IPS-NIHi7 (cell line): Measurements from ENCODE around the gene MRPL38.
A peak's percentile ranks its signal among the peaks of the same experiment; 100 is the strongest.
"Not testable (repeated sequence)": the region's sequence is repeated elsewhere in the genome, so short reads cannot be mapped to it uniquely, and the experiment has no call there.

Source experiments
- DNase-seq: peaks from one replicate; pipeline ENCODE4 v3.0.0; 2012; ENCODE audit warnings: mixed read lengths; ENCODE audit errors: extremely low spot score

The MRPL38 gene

DNA sequence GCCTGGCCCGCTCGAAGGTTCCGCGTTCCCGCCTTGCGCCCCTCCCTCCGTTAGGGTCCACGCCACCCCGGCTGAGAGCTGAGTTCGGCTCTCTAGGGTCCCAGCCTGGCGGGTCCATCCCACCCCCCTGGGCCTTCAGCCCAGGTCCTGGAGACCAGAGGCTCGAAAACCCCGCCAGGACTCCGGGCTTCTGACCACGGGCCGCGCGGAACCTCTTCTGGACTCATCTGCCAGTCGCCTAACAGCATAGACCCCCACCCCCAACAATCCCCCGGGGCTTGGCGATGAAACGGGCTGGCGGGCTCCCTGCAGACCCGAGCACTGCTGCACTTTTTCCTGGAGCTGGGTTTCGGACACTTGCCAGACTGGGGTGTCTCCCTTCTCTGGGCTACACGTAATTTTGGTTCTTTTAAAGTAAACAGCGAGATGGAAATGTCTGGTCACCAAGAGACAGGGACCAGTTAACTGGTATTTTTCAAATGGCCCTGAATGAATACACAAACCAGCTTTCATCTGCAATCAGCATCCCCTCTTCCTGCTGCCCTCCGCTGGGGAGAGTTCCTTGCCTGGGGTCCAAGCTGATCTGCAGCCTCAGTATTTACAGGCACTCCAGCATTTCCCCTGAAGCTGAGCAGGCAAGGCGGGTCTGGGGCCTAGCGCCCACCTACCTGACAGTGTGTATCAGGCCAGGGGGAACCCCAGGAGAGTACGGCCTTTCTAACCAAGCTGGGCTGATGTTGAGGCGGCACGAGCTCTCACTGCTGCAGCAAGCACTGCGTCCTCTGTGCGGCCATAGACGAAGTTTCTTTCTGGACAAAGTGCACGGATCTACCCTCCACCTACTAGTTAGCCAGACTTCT lies 7.3 kb downstream of the MRPL38 start:
- peak; percentile 47 for DNase-seq

DNA sequence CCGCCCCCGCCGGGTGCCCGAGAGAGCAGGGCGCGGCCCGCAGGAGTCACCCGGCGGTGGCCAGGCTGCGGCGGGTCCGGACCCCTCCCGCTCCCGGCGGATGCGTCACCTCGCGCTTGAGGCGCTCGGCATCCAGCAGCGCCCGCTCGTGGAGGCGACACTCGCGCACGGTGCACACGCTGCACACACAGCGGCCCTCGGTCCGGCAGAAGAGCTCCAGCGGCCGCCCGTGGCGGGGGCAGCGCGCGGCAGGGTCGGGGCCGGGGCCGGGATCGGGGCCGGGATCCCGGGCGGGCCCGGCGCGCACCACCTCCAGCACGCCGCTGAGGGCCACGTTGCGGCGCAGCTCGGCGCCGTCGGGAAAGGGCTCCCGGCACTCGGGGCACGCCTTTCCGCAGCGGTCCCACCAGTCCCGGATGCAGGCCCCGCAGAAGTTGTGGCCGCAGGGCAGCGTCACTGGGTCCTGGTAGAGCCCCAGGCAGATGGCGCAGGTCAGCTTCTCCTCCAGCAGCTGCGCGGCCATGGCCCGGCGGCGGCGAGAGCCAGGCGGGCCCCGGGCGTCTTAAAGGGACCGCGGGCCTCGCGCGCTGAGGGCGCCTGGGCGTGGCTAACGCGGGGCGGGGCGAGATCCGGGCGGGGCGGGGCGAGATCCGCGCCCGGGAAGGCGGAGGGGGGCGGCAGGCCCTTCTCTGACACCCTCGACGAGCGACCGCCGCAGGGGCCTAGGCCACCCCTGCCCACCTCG lies 8.1 kb downstream of the MRPL38 start, which contains the start of gene TRIM65:
Gene TRIM65, minus strand, starts transcription at position 537 of the 745 bp plus-strand sequence. Its CDS starts 14 bp downstream, at position 523.
- DNase-seq = peak; percentile 92

DNA sequence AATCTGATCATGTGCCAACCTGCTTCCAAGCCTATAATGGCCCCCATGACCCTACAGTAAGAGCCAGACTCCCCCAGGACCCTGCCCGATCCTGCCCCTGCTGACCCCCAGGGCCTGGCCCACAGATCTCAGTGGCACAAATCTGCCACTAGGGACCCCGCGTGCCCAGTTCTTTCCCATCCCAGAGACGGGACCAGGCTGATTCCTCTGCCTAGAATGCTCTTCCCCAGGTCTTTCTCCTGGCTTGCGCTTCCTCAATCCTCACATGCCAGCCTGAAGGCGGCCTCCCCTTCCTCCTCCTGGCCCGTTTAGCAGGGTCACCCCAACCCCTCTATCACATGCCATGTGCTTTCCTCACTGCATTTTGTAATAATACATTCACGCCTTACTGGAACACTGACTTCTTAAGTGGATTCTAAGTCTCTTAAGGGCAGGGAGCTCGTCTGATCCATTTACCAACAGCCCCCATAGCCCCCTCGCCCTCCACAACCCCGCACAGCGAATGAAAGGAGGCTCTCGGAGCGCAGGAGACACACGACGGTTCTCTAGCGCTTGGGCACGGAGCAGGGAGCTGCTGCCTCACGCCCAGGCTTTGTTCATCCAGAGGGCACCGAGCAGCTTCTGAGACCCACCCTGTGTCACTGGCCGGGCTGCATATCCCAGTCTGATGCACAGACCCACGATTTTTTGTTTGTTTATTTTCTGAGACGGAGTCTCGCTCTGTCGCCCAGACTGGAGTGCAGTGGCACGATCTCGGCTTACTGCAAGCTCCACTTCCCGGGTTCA lies 9.1 kb downstream of the MRPL38 start:
- DNase-seq = peak; percentile 64

DNA sequence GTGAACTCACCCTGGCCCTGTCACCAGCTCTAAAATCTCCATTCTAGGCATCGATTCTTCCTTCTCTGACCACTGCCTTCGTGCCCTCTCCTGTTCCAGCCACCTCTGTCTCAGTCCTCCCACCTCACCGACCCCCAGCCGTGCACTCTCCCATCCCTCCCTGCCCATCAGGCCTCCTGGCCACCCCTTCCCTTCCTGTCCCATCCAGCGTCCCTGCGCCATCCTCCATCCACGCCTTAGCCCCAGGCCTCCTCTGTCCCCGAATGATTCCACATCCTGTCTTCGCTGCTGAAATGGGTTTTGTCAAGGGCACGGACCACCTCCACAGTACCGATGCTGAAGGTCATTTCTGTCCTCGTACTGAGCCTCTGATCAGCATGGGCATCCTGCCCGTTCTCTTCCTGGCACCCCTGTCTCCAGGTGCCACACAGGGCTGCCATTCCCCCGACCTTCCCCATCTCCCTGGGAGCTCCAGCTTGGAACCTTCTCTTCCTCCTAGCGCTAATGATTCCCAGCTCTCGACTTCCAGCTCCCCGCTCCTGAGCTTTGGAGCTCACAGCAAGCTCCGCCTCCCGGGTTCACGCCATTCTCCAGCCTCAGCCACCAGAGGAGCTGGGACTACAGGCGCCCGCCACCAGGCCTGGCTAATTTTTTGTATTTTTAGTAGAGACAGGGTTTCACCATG lies 10.5 kb downstream of the MRPL38 start:
- DNase-seq = no peak

DNA sequence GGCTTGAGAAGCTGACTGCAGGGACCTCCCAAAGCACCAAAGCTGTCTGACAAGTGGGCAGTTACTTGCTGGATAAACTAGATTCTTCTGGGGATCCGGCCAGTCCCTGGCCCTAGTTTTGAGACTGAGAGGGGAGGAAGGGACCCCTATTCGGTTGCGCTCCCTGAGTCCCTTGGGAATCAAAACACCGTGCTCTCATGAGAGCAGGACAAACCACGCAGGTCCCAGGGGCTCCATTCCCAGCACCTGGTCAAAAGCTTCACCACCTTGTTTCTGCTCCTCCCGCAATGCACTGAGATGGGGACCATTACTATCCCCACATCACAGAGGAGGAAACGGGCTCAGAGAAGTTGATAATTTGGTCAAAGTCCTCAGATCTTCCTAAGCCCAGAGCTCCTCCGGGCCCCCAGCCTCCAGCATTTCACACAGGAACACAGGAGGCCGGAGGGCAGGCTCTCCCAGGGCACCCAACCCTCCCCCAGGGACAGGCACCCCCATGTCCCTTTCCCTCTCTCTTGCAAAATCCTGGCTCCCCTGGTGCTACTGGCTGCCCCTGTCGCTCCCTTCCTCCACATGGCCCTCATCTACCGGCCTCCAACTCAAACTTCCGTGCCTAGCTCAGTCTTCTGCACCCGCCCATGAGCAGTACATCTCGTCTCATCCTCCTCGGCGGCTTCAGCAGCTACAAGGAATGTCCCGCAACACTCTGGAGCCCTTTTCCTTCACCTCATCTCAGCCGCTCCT lies 11.2 kb downstream of the MRPL38 start:
- no peak for DNase-seq

DNA sequence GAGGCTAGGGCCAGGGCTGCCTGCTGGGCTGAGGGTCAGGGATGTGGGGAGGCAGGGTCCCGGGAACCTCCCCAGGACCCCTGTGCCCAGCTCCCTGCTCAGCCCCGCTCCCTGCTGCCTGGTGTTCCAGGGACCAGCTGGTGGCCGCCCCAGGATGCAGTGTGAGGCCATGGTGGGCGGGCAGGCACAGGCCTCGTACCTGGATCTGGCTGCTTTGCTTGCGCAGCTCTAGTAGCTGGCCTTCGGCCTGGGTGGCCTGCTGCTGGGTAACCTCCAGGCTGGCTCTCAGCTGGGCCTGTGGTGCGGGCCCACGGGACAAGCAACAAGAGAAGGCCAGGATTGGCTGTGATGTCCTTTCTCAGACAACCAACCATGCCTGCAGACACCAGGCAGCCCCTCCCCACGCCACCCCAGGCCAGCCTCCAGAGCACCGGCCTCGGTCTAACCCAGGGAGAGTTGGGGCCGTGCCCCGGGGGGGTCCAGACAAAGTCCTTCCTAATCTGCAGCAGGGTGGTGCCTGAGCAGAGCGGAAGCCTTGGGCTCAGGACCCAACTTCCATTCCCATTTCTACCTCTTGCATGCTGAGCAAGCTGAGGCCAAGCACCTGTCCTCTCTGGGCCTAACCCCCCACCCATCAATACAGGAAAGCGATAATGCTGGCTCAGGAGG lies 12.0 kb downstream of the MRPL38 start:
- DNase-seq = no peak

DNA sequence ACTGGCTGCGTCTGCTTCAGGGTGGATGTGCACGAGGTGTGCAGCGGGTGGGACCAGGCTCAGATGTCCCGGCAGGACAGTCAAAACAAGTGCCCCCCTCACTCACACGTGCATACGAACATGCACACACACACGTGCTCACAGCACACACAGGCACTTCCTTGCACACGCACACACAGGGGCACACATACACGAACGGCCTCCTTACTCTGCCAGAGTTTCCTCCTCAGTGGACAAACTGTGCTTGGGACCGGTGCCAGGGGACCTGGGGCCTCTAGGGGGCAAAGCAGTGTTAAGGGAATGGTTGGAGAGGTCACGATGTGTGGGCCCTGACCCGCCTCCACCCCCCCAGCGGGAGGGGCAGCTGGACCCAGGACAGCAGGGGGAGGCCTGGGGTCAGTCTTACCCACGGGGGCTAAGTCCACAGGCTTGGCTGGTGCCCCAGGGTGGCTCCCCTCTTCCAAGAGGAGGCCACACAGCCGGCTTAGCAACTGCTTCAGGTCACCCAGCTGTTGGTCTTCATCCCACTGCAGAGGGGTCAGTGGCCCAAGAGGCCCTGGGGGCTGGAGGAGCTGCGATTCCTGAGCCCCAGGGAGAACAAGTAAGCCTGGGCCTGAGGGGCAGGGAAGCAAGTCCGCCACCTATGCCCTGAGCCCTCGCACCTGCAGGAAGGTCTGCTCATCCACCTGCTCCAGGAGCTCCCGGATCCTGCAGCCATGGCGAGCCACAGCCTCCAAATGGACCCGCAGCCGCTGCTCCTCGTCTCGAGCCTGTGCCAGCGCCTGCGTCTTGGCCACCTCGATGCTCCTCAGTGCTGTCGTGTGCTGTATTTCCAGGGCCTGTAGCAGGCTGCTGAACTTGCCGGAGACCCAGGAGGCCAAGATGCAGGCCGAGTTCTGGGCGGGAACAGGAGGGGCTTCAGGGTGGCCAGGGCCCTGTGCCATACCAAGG lies 12.8 kb downstream of the MRPL38 start:
- no peak for DNase-seq

DNA sequence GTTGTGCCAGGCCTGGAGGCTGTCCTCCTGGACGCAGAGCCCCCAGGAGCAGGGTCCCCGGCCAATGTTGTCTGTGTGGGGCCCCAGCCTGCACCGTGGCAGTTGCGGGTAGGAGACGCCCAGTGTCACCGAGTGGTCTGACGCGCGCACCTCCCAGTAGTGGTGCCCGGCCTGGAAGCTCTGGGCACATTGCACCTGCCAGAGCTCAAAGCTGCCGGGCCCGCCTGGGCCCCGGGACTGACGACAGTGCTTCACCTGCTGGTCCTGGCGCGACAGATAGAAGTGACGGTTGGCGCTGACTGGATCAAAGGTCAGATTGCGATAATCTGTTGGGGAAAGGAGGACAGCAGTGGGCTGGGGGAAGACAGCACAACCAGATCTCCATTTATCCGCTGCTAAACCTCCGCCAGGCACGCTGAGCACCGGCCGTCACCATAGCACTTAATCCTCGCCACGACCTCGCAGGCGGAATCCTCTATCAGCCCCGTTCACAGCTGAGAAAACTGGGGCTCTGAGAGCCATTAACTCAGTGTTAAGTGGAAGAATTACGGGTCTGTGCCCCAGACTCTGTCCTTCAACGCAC lies 13.6 kb downstream of the MRPL38 start:
- DNase-seq = no peak

DNA sequence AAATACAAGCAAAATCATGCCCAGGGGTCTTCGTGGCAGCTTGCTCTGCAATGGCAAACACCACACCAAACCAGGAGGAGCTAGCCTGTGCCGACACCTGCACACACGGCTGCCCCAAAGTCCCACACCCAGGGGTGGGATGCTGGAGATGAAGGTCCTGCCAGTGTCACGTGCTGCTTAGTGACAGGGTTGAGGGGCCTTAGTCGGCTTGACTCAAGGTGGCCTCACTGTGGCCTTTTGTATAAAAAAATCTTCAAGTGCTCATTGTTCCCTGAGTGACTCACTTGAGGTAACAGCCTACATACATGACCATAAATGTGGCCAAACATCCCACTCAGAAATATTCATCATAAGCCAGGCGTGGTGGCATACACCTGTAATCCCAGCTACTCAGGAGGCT lies 15.2 kb downstream of the MRPL38 start:
- no peak for DNase-seq

DNA sequence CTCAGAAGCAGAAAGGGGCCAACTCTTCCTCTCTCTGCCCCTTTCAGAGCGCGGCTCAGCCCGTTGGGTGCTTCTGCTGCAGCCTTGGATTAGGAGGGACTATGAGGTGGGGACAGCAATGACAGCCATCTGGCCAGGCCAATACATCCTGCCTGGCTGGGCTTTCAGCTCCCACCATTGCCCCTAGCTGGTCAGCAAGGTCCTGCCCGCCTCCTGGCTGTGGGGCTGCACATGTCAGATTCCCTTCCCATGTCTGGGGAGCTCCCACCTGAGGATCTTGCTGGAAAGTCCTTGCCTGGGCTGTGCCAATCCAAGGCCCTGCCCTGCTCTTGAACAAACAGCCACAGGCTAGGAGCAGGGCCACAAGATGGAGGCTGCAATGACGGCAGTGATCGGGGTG lies 16.2 kb downstream of the MRPL38 start:
- DNase-seq = no peak

DNA sequence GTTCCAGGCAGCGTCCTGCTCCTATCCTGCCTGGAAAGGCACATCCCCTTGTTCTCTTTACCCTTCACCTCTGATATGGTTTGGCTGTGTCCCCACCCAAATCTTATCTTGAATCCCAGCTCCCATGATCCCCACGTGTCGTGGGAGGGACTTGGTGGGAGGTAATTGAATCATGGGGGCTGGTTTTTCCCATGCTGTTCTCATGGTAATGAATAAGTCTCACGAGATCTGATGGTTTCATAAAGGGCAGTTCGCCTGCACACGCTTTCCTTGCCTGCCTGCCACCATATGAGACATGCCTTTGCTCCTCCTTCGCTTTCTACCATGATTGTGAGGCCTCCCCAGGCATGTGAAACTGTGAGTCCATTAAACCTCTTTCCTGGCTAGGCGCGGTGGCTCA lies 18.8 kb downstream of the MRPL38 start:
- DNase-seq = not testable (repeated sequence)

DNA sequence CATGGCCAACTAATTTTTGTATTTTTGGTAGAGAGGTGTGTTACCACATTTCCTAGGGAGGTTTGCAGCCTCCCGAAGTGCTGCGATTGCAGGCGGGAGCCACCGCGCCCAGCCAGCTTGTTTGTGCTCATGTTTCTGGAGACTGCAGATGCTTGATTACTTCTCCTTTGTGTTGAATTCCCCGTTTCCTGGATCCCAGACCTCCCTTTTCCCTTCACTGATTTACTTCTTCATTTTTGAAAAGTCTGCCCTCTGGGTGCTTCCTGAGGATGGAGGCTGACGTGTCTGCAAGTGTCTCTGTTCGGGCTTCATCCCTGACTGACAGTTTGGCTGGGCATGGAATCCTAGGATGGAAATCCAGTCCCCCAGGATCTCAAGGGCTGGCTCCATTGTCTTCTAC lies 19.3 kb downstream of the MRPL38 start:
- DNase-seq = no peak

DNA sequence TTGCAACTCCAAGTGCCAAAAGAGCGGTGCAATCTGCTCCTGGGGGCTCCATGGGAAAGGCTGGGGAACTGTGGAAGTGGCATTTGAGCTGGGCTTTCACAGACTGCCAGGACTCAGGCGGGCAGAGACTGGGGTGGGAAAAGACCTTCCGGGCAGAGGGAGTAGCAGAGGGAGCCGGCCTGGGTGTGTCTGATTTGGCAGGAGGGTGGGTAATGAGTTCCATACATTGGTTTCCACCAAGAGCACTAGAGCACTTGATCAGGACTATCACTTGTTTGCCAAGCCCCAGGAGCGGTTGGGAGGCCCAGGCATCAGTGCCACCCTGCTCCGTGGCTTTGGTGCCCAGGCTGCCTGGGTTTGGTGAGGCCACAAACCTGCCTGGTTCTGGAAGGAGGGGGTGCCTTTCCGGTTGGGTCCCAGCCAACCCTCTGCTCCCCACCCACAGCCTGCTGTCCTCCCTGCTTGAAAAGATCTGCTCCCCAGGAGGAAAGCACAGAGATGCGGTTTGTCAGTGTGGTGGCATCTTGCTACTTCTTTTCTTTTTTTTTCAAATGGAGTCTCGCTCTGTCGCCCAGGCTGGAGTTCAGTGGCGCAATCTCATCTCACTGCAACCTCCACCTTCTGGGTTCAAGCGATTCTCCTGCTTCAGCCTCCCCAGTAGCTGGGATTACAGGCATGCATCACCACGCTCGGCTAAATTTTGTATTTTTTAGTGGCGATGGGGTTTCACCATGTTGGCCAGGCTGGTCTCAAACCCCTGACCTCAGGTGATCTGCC lies 22.8 kb downstream of the MRPL38 start:
- no peak for DNase-seq

DNA sequence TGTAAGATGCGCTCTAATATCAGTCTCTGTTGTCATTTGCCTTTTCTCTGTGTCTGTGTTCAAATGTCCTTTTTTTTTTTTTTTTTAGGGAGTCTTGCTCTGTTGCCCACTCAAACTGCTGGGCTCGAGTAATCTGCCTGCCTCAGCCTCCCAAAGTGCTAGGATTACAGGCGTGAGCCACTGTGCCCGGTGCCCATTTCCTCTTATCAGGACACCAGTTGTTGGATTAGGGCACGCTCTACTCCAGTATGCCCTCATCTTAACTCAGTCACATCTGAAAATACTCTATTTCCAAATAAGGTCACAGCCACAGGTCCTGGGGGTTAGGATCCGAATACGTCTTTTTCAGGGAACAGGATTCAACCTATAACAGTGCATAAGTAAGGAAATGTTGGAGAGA lies 24.4 kb downstream of the MRPL38 start:
- DNase-seq = no peak

DNA sequence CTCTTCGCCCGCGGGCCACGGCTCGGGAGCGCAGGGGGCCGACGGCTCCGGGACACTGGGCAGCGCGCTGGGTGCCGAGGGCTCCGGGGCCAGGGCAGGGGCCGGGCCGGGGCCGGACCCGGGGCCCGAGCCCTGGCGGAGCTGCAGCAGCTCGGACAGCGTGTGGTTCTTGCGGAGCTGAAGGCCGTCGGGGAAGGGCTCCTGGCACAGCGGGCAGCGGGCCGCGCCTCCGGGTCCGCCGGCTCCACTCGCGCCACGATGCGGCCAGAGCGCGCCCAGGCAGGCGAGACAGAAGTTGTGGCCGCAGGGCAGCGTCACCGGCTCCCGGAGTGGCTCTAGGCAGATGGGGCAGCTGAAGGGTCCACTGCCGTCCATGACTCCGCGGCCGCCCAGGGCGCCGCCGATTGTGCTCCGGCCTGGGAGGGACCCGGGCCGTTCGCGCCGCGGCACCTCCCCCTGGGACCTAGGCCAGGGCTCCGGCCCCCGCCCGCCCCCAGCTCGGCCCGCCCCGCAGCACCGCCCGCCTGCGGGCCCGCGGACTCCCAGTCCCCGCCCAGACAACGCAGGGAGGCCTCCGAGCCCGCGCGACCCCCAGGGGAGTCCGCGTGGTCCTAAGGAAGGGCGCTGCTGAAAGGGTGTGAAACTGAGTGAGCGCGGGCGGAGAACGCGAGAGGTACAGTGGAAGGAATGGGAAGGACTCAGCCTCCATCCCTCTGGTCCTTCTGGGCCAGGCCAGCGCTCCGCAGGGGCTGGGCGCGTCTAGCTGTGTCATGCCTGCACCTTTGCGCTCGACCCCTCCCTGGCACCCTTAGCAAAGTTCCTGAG lies 26.3 kb downstream of the MRPL38 start, which contains the start of gene TRIM47:
Gene TRIM47, minus strand, starts transcription at position 408 of the 825 bp plus-strand sequence. Its CDS starts 33 bp downstream, at position 375.
- no peak for DNase-seq

DNA sequence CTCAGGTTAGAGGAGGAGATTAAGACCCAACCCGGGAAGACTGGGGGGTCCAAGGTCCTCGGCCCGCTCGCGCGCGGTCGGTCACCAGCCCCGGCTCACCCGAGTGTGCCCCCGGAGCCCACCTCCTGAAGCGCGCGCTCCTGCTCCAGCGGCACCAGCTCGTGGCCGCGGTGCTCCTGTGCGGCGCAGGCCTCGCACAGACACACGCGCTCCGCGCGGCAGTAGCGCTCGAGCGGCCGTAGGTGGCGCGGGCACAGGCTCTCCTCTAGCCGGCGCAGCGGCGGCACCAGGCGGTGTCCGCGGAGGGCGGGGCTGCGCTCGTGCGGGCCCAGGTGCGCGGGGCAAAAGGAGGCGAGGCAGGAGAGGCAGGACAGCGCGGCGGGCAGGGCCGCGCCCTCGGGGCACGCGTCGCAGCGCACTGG lies 26.9 kb downstream of the MRPL38 start:
- DNase-seq = peak; percentile 77
